OCI-LY1 (cell line): ENCODE results near the gene CHRNA4.
A peak's percentile ranks its signal among the peaks of the same experiment; 100 is the strongest.

Experiments
- H2AFZ ChIP-seq: fragments of 200-600 bp; sonication (generic), shearing (Covaris generic); 2 replicates; pipeline ENCODE4 v1.6.0; 2014; ENCODE audit warnings: antibody characterized with exemption, mild to moderate bottlenecking, low read length
- H3F3A ChIP-seq: fragments of 200-600 bp; sonication (generic), shearing (Covaris generic); 2 replicates; pipeline ENCODE4 v1.6.0; 2014; ENCODE audit warnings: mild to moderate bottlenecking, antibody characterized with exemption, low read length, moderate library complexity; ENCODE audit not compliant: insufficient read depth
- H3K27ac ChIP-seq: fragments of 200-600 bp; sonication (generic); 2 replicates; pipeline ENCODE4 v1.5.1; 2014; ENCODE audit warnings: low read length, mixed run types, mild to moderate bottlenecking, low read depth; ENCODE audit not compliant: poor library complexity, severe bottlenecking
- H3K27me3 ChIP-seq: fragments of 200-600 bp; sonication (generic); 2 replicates; pipeline ENCODE4 v1.6.0; 2014; ENCODE audit warnings: antibody characterized with exemption, mild to moderate bottlenecking, low read length, moderate library complexity; ENCODE audit not compliant: insufficient read depth
- H3K36me3 ChIP-seq: fragments of 200-600 bp; sonication (generic); 2 replicates; pipeline ENCODE4 v1.6.1; 2014; ENCODE audit warnings: mild to moderate bottlenecking, antibody characterized with exemption, low read length, moderate library complexity, mixed read lengths; ENCODE audit not compliant: insufficient read depth
- H3K4me1 ChIP-seq: fragments of 200-600 bp; sonication (generic); 2 replicates; pipeline ENCODE4 v1.5.1; 2014; ENCODE audit warnings: mild to moderate bottlenecking, low read length, moderate library complexity; ENCODE audit not compliant: insufficient read depth, severe bottlenecking
- H3K4me2 ChIP-seq: fragments of 200-600 bp; sonication (generic), shearing (Covaris generic); 2 replicates; pipeline ENCODE4 v1.6.1; 2014; ENCODE audit warnings: low read length
- H3K4me3 ChIP-seq: fragments of 200-600 bp; sonication (generic); 2 replicates; pipeline ENCODE4 v1.5.1; 2014; ENCODE audit warnings: low read length, low read depth, mild to moderate bottlenecking, mixed read lengths; ENCODE audit not compliant: poor library complexity, severe bottlenecking
- H3K79me2 ChIP-seq: fragments of 200-600 bp; shearing (Covaris generic); 2 replicates; pipeline ENCODE4 v1.6.1; 2016; ENCODE audit warnings: mixed run types, low read length, mixed read lengths; ENCODE audit not compliant: insufficient read depth
- H3K9ac ChIP-seq: fragments of 200-600 bp; sonication (generic), shearing (Covaris generic); 2 replicates; pipeline ENCODE4 v1.6.1; 2014; ENCODE audit warnings: mild to moderate bottlenecking, low read length, mixed read lengths
- H3K9me2 ChIP-seq: fragments of 200-600 bp; sonication (generic), shearing (Covaris generic); 2 replicates; pipeline ENCODE4 v1.6.1; 2014; ENCODE audit warnings: low read depth, mild to moderate bottlenecking, low read length, mixed read lengths
- H3K9me3 ChIP-seq: fragments of 200-600 bp; shearing (Covaris generic); 2 replicates; pipeline ENCODE4 v1.6.1; 2014; ENCODE audit warnings: low read length, mixed read lengths
- H4K20me1 ChIP-seq: fragments of 200-600 bp; sonication (generic), shearing (Covaris generic); 2 replicates; pipeline ENCODE4 v1.6.0; 2016; ENCODE audit warnings: mild to moderate bottlenecking, low read length; ENCODE audit not compliant: insufficient read depth
- EZH2 ChIP-seq: fragments of 200-600 bp; sonication (generic), shearing (Covaris generic); IDR thresholded peaks from 2 replicates; pipeline ENCODE4 v1.8.0; 2017; ENCODE audit warnings: borderline replicate concordance, mixed run types, mild to moderate bottlenecking, antibody characterized with exemption, low read length, moderate library complexity, mixed read lengths
- TF ChIP-seq, protein P1 (sequence below): fragments of 200-600 bp; sonication (generic), shearing (Covaris generic); IDR thresholded peaks from 2 replicates; pipeline ENCODE4 v1.5.1; 2017; ENCODE audit warnings: mild to moderate bottlenecking, antibody characterized with exemption, low read length, moderate library complexity, mixed read lengths

CHRNA4 gene

DNA sequence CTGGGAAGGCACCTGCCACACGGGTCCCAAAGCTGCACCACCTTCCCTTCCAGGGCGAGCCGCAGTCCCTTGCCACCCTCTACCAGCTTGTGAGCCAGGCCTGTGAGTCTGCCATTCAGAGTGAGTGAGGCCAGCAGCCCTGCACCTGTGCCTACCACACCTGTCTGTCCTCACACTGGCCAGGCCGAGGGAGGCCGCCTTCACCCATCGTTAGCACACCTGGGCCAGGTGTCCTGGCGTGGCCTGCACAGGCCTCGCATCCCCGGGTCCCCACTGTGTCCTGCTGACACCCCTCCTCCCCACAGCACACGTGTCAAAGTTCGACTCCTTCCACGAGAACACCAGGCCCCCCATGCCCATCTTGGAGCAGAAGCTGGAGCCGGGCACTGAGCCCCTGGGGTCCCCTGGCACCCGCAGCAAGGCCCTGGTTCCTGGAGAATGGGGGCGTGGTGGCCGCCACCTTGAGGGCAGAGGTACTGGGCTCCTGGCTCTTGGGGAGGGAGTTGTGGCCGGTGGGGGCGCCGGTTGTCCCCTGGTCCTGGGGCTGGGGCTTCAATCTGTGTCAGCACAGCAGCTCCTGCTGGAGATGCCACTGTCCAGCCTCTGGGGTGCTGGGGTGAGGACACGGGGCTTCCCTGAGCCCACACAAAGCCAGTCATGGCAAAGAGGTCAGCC lies 33.0 kb downstream of the CHRNA4 start:
- Histone ChIP-seq H3K9ac (no peak overlapping the region), H2AFZ (no peak overlapping the region), H3K9me3 (no peaks in the 10 kb centered on the region), H3K4me2 (no peak overlapping the region), H4K20me1 (no peaks in the 10 kb centered on the region), H3K4me1 (no peaks in the 10 kb centered on the region), H3F3A (no peaks in the 10 kb centered on the region), H3K27me3 (peaks cover 7% of the 10 kb centered on the region; the same call in 1 of the 2 replicates), H3K27ac (no peak overlapping the region), H3K36me3 (no peaks in the 10 kb centered on the region; the same call in 1 of the 2 replicates), H3K9me2 (no peaks in the 10 kb centered on the region), H3K4me3 (no peak overlapping the region), H3K79me2 (no peaks in the 10 kb centered on the region)
- TF ChIP-seq, protein P1, sequence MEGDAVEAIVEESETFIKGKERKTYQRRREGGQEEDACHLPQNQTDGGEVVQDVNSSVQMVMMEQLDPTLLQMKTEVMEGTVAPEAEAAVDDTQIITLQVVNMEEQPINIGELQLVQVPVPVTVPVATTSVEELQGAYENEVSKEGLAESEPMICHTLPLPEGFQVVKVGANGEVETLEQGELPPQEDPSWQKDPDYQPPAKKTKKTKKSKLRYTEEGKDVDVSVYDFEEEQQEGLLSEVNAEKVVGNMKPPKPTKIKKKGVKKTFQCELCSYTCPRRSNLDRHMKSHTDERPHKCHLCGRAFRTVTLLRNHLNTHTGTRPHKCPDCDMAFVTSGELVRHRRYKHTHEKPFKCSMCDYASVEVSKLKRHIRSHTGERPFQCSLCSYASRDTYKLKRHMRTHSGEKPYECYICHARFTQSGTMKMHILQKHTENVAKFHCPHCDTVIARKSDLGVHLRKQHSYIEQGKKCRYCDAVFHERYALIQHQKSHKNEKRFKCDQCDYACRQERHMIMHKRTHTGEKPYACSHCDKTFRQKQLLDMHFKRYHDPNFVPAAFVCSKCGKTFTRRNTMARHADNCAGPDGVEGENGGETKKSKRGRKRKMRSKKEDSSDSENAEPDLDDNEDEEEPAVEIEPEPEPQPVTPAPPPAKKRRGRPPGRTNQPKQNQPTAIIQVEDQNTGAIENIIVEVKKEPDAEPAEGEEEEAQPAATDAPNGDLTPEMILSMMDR, result no peak
- TF ChIP-seq EZH2, result no peak

DNA sequence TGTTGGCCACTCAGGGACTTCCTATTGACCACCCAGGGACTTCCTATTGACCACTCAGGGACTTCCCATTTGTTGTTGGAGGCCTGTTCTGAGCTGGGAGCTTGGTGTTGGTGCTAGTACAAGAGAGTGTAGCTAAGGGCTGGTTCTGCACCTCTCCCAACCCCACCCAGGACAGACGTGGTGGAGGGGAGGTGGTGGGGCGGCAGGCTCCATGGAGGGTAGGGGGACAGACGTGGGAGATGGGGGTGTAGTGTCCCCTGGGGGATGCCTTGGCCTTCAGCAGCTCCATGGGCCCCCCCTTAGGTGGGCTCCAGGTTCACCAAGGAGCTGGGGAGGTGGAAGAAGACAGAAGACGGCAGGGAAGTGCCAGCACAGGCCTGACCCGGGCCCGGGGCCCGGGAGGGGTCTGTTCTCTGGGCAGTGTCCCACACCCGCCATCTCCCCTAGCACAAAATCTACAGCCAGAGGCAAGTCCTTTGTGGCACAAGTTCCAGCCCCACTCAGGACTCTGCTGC lies 33.9 kb downstream of the CHRNA4 start:
- no peaks in the 10 kb centered on the region for H4K20me1 ChIP-seq

DNA sequence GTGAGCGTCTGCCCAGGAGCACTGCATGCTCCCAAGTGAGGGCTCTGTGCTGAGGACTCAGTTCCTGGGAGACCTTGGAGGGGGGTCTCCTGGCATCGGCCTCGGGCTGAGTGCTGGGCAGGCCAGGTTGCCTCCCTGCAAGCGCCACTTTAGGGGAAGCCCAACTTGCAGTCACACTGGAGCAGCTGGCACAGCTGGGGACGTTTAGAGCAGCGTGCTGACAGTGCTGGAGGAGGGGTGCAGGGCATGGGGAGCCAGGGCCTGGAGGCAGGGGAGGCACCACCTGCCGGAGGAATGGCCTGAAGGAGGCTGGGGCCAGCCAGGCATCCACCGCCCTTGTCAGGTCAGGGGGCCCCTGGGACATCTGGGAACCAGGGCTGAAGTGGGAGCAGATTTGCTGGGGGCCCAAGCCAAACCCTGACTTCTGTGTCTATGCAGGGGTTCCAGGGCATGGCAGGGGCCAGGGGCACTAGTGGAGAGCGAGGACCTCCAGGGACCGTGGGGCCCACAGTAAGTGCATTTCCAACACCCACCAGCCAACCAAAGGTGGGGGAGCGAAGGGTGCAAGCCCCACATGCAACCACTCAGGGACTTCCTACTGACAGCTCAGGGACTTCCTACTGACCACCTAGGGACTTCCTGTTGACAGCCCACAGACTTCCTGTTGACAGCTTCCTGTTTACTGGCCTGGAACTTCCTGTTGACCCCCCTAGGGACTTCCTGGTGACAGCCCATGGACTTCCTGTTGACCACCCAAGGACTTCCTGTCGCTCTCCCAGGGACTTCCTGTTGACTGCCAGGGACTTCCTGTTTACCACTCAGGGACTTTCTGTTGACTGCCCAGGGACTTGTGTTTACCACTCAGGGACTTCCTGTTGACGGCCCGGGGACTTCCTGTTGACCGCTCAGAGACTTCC lies 34.6 kb downstream of the CHRNA4 start:
- Histone ChIP-seq H3K36me3 (no peaks in the 10 kb centered on the region; the same call in 1 of the 2 replicates), H3K4me3 (no peak overlapping the region), H3K9ac (no peak overlapping the region), H4K20me1 (no peaks in the 10 kb centered on the region), H3F3A (no peaks in the 10 kb centered on the region), H3K4me2 (no peak overlapping the region), H2AFZ (no peak overlapping the region), H3K9me3 (no peaks in the 10 kb centered on the region), H3K27ac (peak overlapping the region; percentile 40), H3K9me2 (no peaks in the 10 kb centered on the region), H3K4me1 (no peaks in the 10 kb centered on the region), H3K27me3 (no peaks in the 10 kb centered on the region), H3K79me2 (no peaks in the 10 kb centered on the region)
- TF ChIP-seq, protein P1, result no peak
- no peak for TF ChIP-seq EZH2

More for the DNA sequence above, 33.9 kb downstream of the CHRNA4 start:
- Histone ChIP-seq H3K79me2 (no peaks in the 10 kb centered on the region), H3K27me3 (peaks cover 7% of the 10 kb centered on the region; the same call in 1 of the 2 replicates), H3K4me1 (no peaks in the 10 kb centered on the region), H3K4me3 (no peak overlapping the region), H3F3A (no peaks in the 10 kb centered on the region), H2AFZ (no peak overlapping the region), H3K27ac (peak overlapping the region; percentile 40), H3K9ac (no peak overlapping the region), H3K36me3 (no peaks in the 10 kb centered on the region; the same call in 1 of the 2 replicates), H3K4me2 (no peak overlapping the region), H3K9me2 (no peaks in the 10 kb centered on the region), H3K9me3 (no peaks in the 10 kb centered on the region)
- no peak for TF ChIP-seq EZH2
- TF ChIP-seq, protein P1, result no peak
